GM12878 (cell line): ENCODE data around the gene TECTA. TPM values are rescaled to one million over a fixed set of nuclear protein-coding genes. Genes with fewer than 3 reads are reported as not detected.

Source experiments
- ATAC-seq: fragments of 200-7000 bp; cut with Tn5 transposase; 3 replicates; pipeline ENCODE4 v1.9.1; 2020; ENCODE audit warnings: mild to moderate bottlenecking, moderate library complexity
- BruUV-seq: library from RNA; stranded (reverse); fragments of 400-500 nt; replicated peaks from 2 replicates; lab custom pipeline; 2021; lab: Mats Ljungman, UMichigan
- CTCF ChIA-PET: fragments of 300-600 bp; sonication (Branson Sonifier 250); formaldehyde crosslinking; extraction: SDS; loops from one replicate; lab custom pipeline; 2021; ENCODE audit warnings: inconsistent platforms; lab: Yijun Ruan, JAX
- POLR2A ChIA-PET: fragments of 350-600 bp; formaldehyde crosslinking; extraction: SDS; loops from one replicate; lab custom pipeline; 2021; ENCODE audit warnings: inconsistent platforms; lab: Charles Lee
- RAD21 ChIA-PET: fragments of 300-600 bp; sonication (Branson Sonifier 250); formaldehyde crosslinking; loops from one replicate; lab custom pipeline; 2023; ENCODE audit warnings: antibody characterized with exemption; ENCODE audit not compliant: unreplicated experiment; lab: Charles Lee
- SMC1A ChIA-PET: fragments of 300-600 bp; sonication (Branson Sonifier 250); formaldehyde crosslinking; loops from one replicate; lab custom pipeline; 2023; ENCODE audit not compliant: unreplicated experiment, uncharacterized antibody; lab: Charles Lee
- DNase-seq: peaks from one replicate; pipeline ENCODE4 v3.0.0-alpha.2; 2011; ENCODE audit warnings: low read depth, low spot score
- FAIRE-seq: peaks from 3 replicates; lab custom pipeline; 2011; peaks lifted over from hg19 to GRCh38; lab: Jason Lieb, UNC
- H2AFZ ChIP-seq: 2 replicates; pipeline ENCODE4 v1.6.0; 2011; ENCODE audit warnings: low read depth, low read length, control low read depth; ENCODE audit not compliant: control insufficient read depth
- H3K27ac ChIP-seq: 2 replicates; pipeline ENCODE4 v1.5.1; 2011; ENCODE audit warnings: control low read depth; ENCODE audit not compliant: control insufficient read depth, insufficient read depth
- H3K27me3 ChIP-seq, 2 experiments: replicated peaks in 1 of 2; 2 replicates each; pipeline versions ENCODE4 v1.6.0 to v1.6.1; 2011; ENCODE audit warnings: low read length in 1 of 2; ENCODE audit not compliant: control insufficient read depth in 2 of 2, insufficient read depth in 2 of 2
- H3K36me3 ChIP-seq, 2 experiments: 2 replicates each; pipeline ENCODE4 v1.5.1; 2011; ENCODE audit warnings: low read length in 1 of 2; ENCODE audit not compliant: control insufficient read depth in 2 of 2, insufficient read depth in 2 of 2
- H3K4me1 ChIP-seq: 2 replicates; pipeline ENCODE4 v1.6.1; 2011; ENCODE audit warnings: mild to moderate bottlenecking, low read length, moderate library complexity, mixed read lengths; ENCODE audit not compliant: control insufficient read depth, insufficient read depth
- H3K4me2 ChIP-seq: 2 replicates; pipeline ENCODE4 v1.6.0; 2011; ENCODE audit warnings: control low read depth; ENCODE audit not compliant: control insufficient read depth, insufficient read depth
- H3K4me3 ChIP-seq: fragments of 200-600 bp; sonication (generic); 2 replicates; pipeline ENCODE4 v1.5.1; 2016
- H3K79me2 ChIP-seq: 2 replicates; pipeline ENCODE4 v1.6.0; 2011; ENCODE audit warnings: low read length; ENCODE audit not compliant: control insufficient read depth, insufficient read depth
- H3K9ac ChIP-seq: 2 replicates; pipeline ENCODE4 v1.8.0; 2011; ENCODE audit warnings: low read length, control low read depth, mixed read lengths; ENCODE audit not compliant: control insufficient read depth, insufficient read depth
- H3K9me3 ChIP-seq: replicated peaks from 3 replicates; pipeline ENCODE4 v1.5.1; 2011; ENCODE audit warnings: mild to moderate bottlenecking, low read length; ENCODE audit not compliant: control insufficient read depth, insufficient read depth
- H4K20me1 ChIP-seq: 2 replicates; pipeline ENCODE4 v1.6.0; 2011; ENCODE audit not compliant: control insufficient read depth, insufficient read depth
- ASH2L ChIP-seq: fragments of 300-600, 200-600 bp; sonication (generic); IDR thresholded peaks from 2 replicates; pipeline ENCODE4 v1.6.1; 2017; ENCODE audit warnings: low read depth, mild to moderate bottlenecking, borderline replicate concordance
- CBX5 ChIP-seq: sonication (generic); IDR thresholded peaks from 2 replicates; pipeline ENCODE4 v1.6.1; 2016; ENCODE audit warnings: low read depth, moderate library complexity, mild to moderate bottlenecking, inconsistent platforms
- E2F8 ChIP-seq: fragments of 450-650 bp; IDR thresholded peaks from 2 replicates; pipeline ENCODE4 v1.6.1; 2018; ENCODE audit warnings: mild to moderate bottlenecking, low read depth, moderate library complexity; ENCODE audit not compliant: partially characterized antibody
- EED ChIP-seq: sonication (generic); IDR thresholded peaks from 2 replicates; pipeline ENCODE4 v1.6.1; 2016; ENCODE audit warnings: antibody characterized with exemption, low read depth
- ESRRA ChIP-seq: IDR thresholded peaks from 2 replicates; pipeline ENCODE4 v1.6.1; 2012; ENCODE audit warnings: mild to moderate bottlenecking, low read length, improper control_type of control experiment
- GATAD2B ChIP-seq: fragments of 450-650 bp; conservative IDR thresholded peaks from 2 replicates; pipeline ENCODE4 v1.6.1; 2017; ENCODE audit warnings: low read depth, mild to moderate bottlenecking, moderate library complexity
- NFIC ChIP-seq: IDR thresholded peaks from 2 replicates; pipeline ENCODE4 v1.6.1; 2012; ENCODE audit warnings: low read depth, mild to moderate bottlenecking, inconsistent platforms, low read length, moderate library complexity
- RB1 ChIP-seq: fragments of 450-650 bp; formaldehyde crosslinking; IDR thresholded peaks from 2 replicates; pipeline ENCODE4 v1.6.1; 2017; ENCODE audit warnings: mild to moderate bottlenecking, borderline replicate concordance
- SMARCA5 ChIP-seq: fragments of 450-650 bp; IDR thresholded peaks from 2 replicates; pipeline ENCODE4 v1.6.1; 2017; ENCODE audit warnings: mild to moderate bottlenecking
- TAF1 ChIP-seq: IDR thresholded peaks from 2 replicates; pipeline ENCODE4 v1.6.1; 2011; ENCODE audit warnings: mild to moderate bottlenecking, low read depth, low read length, borderline replicate concordance
- TCF3 ChIP-seq: IDR thresholded peaks from 2 replicates; pipeline ENCODE4 v1.6.1; 2012; ENCODE audit warnings: low read depth, mild to moderate bottlenecking, low read length, borderline replicate concordance; ENCODE audit not compliant: insufficient read depth
- TCF7 ChIP-seq: IDR thresholded peaks from 2 replicates; pipeline ENCODE4 v1.6.1; 2014; ENCODE audit warnings: antibody characterized with exemption, borderline replicate concordance
- YY1 ChIP-seq: IDR thresholded peaks from 2 replicates; pipeline ENCODE4 v1.6.1; 2011; ENCODE audit warnings: low read depth, mild to moderate bottlenecking, low read length
- WGBS: methylation state at CpG from one replicate; pipeline ENCODE4 v1.1.6; 2016; ENCODE audit warnings: low lambda C conversion rate; ENCODE audit not compliant: insufficient replicate concordance, insufficient coverage; ENCODE audit errors: missing lambda C conversion rate; 5-methylcytosine and 5-hydroxymethylcytosine counted together
- in situ Hi-C: fragments of 300-500 bp; cut with MboI; formaldehyde crosslinking; loops from 9 replicates; pipeline ENCODE4 v1.14.3; 2018; ENCODE audit warnings: mixed read lengths
- intact Hi-C: fragments of 100-400 bp; cut with micrococcal nuclease; formaldehyde crosslinking; loops from one replicate; pipeline ENCODE4 v1.14.2; 2022; ENCODE audit not compliant: unreplicated experiment
- polyA plus RNA-seq, 11 experiments: library from polyadenylated mRNA; depleted of rRNA in 4 of 11; unstranded in 6 of 11; stranded (reverse) in 5 of 11; fragments of >200 nt; fragmentation: Nextera tagmentation in 4 of 11; fragmentation: Illumina TruSeq in 1 of 11; extraction: Ambion mirVana in 4 of 11; extraction: Trizol in 1 of 11; gene quantifications; 1 replicate in 1 of 11; 2 replicates in 10 of 11; pipeline versions ENCODE4 v1.2.1 to v1.2.3, GENCODE V29; 2011 to 2016; ENCODE audit warnings: inconsistent platforms in 2 of 11, missing spikeins in 2 of 11, low read depth in 1 of 11
- total RNA-seq, 4 experiments: library from RNA; depleted of rRNA in 3 of 4; stranded (reverse); fragments of >200 nt in 3 of 4; fragmentation: Illumina TruSeq in 1 of 4; extraction: Trizol in 1 of 4; gene quantifications; 2 replicates each; pipeline versions ENCODE4 v1.2.1 to v1.2.3, GENCODE V29; 2013 to 2021
- TF ChIP-seq, protein P1 (sequence below): fragments of 450-650 bp; IDR thresholded peaks from 2 replicates; pipeline ENCODE4 v1.6.1; 2018; ENCODE audit warnings: borderline replicate concordance, mild to moderate bottlenecking; ENCODE audit not compliant: partially characterized antibody
- TF ChIP-seq, protein P2 (sequence below): IDR thresholded peaks from 2 replicates; pipeline ENCODE4 v1.6.1; 2011; ENCODE audit warnings: low read depth, low read length, improper control_type of control experiment, borderline replicate concordance
- TF ChIP-seq, protein P3 (sequence below): IDR thresholded peaks from 2 replicates; pipeline ENCODE4 v1.6.1; 2012; ENCODE audit warnings: low read depth, low read length, improper control_type of control experiment

Gene TECTA
- total and polyA plus RNA-seq, 10 of the 15 experiments (the other 5 are each of a cell fraction or from before 2014, with no cell fraction given), result under 0.01 to 0.14 (median 0.05) TPM; not detected in 1

DNA sequence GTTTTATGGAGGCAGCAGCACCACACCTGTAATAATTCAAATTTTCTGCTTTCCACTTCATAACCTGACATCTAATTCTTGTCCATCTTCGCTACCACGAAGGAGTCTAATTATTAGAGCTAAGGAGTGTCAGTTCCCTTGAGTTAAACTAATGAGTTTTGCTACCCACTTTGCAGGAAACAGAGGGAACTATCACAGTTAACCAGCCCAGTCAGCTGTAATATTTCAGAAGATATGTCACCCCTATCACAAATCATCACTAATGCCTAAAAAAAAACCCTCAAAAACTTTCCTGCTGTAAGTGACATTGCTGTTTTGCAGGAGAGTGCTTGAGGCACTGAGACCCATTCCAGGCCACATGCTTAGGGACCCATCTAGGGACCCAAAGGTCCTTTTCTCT lies 8.4 kb downstream of the TECTA start:
- Histone ChIP-seq H3K27ac (no peak overlapping the region), H3K9me3 (no peaks in the 10 kb centered on the region), H4K20me1 (no peaks in the 10 kb centered on the region), H3K4me1 (no peaks in the 10 kb centered on the region), H3K36me3 (no peaks in the 10 kb centered on the region), H3K4me3 (no peak overlapping the region), H3K79me2 (no peaks in the 10 kb centered on the region), H3K4me2 (no peak overlapping the region), H2AFZ (no peak overlapping the region), H3K27me3 (peaks cover 0 to 6% of the 10 kb centered on the region in 2 experiments; a peak in 2 of 4 replicates), H3K9ac (no peak overlapping the region)
- 81% methylated on average over 2 of the region's 2 CpGs for WGBS
- ChIA-PET SMC1A (no interaction called here), RAD21 (no interaction called here), CTCF (interaction anchor here (0.7 kb wide), 1 partner anchor 16 kb away, joined by 3 read pairs; no protein-coding TSS in a partner anchor), POLR2A (no interaction called here)
- ATAC-seq (no peak), FAIRE-seq (no peak), DNase-seq (no peak)
- no TSS peak for BruUV-seq
- intact Hi-C loops, result loop anchor here (5.0 kb wide), 1 partner anchor 83 kb away; no protein-coding TSS in a partner anchor
- in situ Hi-C loops, result no loop called here
- TF ChIP-seq RB1 (no peak), NFIC (no peak), ASH2L (no peak), E2F8 (no peak), TAF1 (no peak), TCF3 (no peak), SMARCA5 (no peak), TCF7 (no peak), YY1 (no peak), EED (no peak), ESRRA (no peak), CBX5 (no peak), GATAD2B (no peak)
- TF ChIP-seq, protein P1, sequence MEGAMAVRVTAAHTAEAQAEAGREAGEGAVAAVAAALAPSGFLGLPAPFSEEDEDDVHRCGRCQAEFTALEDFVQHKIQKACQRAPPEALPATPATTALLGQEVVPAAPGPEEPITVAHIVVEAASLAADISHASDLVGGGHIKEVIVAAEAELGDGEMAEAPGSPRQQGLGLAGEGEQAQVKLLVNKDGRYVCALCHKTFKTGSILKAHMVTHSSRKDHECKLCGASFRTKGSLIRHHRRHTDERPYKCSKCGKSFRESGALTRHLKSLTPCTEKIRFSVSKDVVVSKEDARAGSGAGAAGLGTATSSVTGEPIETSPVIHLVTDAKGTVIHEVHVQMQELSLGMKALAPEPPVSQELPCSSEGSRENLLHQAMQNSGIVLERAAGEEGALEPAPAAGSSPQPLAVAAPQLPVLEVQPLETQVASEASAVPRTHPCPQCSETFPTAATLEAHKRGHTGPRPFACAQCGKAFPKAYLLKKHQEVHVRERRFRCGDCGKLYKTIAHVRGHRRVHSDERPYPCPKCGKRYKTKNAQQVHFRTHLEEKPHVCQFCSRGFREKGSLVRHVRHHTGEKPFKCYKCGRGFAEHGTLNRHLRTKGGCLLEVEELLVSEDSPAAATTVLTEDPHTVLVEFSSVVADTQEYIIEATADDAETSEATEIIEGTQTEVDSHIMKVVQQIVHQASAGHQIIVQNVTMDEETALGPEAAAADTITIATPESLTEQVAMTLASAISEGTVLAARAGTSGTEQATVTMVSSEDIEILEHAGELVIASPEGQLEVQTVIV, result no peak
- TF ChIP-seq, protein P2, sequence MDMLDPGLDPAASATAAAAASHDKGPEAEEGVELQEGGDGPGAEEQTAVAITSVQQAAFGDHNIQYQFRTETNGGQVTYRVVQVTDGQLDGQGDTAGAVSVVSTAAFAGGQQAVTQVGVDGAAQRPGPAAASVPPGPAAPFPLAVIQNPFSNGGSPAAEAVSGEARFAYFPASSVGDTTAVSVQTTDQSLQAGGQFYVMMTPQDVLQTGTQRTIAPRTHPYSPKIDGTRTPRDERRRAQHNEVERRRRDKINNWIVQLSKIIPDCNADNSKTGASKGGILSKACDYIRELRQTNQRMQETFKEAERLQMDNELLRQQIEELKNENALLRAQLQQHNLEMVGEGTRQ, result no peak
- TF ChIP-seq, protein P3, sequence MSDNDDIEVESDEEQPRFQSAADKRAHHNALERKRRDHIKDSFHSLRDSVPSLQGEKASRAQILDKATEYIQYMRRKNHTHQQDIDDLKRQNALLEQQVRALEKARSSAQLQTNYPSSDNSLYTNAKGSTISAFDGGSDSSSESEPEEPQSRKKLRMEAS, result no peak
- TF ChIP-seq, all 136 proteins: peak for 0
